Astrocyte of the cerebellum (primary cell): Measurements from ENCODE around the gene ZDHHC21.
"Not testable (repeated sequence)": the region's sequence is repeated elsewhere in the genome, so short reads cannot be mapped to it uniquely, and the experiment has no call there.

Source experiments
- DNase-seq: peaks from one replicate; pipeline ENCODE4 v3.0.0-alpha.2; 2011; ENCODE audit warnings: low read depth
- H3K4me3 ChIP-seq: 2 replicates; pipeline ENCODE4 v1.5.1; 2011; ENCODE audit warnings: mild to moderate bottlenecking, low read depth, low read length, moderate library complexity
- CTCF ChIP-seq: IDR thresholded peaks from 2 replicates; pipeline ENCODE4 v1.5.1; 2012; ENCODE audit warnings: low read length, low read depth, moderate library complexity, mild to moderate bottlenecking; ENCODE audit errors: missing control alignments
- in situ Hi-C: cut with HindIII; loops from 2 replicates; pipeline ENCODE4 v1.10.0; 2017; ENCODE audit warnings: low sequenced_read_pairs

Gene ZDHHC21

GRCh38 chr9:14670718-14671117, 22.5 kb downstream of the ZDHHC21 start:
- in situ Hi-C loops, result no loop called here
- no peak for DNase-seq
- H3K4me3 ChIP-seq, result no peak overlapping the region
- no peak for TF ChIP-seq CTCF

GRCh38 chr9:14664022-14664421, 29.2 kb downstream of the ZDHHC21 start:
- DNase-seq, in situ Hi-C loops: not testable (repeated sequence)

GRCh38 chr9:14662060-14662453, 31.2 kb downstream of the ZDHHC21 start:
- no peak for DNase-seq
- no peak overlapping the region for H3K4me3 ChIP-seq
- in situ Hi-C loops, result no loop called here
- TF ChIP-seq CTCF, result no peak

More at GRCh38 chr9:14664022-14664421, 29.2 kb downstream of the ZDHHC21 start:
- not testable (repeated sequence) for H3K4me3 ChIP-seq

- peak; percentile 40 for TF ChIP-seq CTCF
- in situ Hi-C loops, result no loop called here
- DNase-seq, result peak; percentile 20
- H3K4me3 ChIP-seq, result no peak overlapping the region
Measured at GRCh38 chr9:14661421-14662059, 31.7 kb downstream of the ZDHHC21 start.

GRCh38 chr9:14660721-14661120, 32.5 kb downstream of the ZDHHC21 start:
- no peak for TF ChIP-seq CTCF
- H3K4me3 ChIP-seq, result no peak overlapping the region
- in situ Hi-C loops, result no loop called here
- no peak for DNase-seq

- no peak for DNase-seq
- H3K4me3 ChIP-seq, result no peak overlapping the region
- TF ChIP-seq CTCF, result no peak
- in situ Hi-C loops, result no loop called here
Measured at GRCh38 chr9:14654932-14655331, 38.3 kb downstream of the ZDHHC21 start.

- in situ Hi-C loops, result no loop called here
- no peak for DNase-seq
- no peak for TF ChIP-seq CTCF
- H3K4me3 ChIP-seq, result no peak overlapping the region
Measured at GRCh38 chr9:14653511-14653910, 39.7 kb downstream of the ZDHHC21 start.
